HepG2 (cell line): ENCODE measurements around the gene CUL4A. TPM values are rescaled to one million over a fixed set of nuclear protein-coding genes. Genes with fewer than 3 reads are reported as not detected.

Source experiments
- KDM1A ChIP-seq: IDR thresholded peaks from 2 replicates; pipeline ENCODE4 v1.6.1; 2016; ENCODE audit warnings: missing compliant biosample characterization
- KMT2A ChIP-seq: sonication (generic); formaldehyde crosslinking; IDR thresholded peaks from 2 replicates; pipeline ENCODE4 v1.4.0; 2020; ENCODE audit warnings: missing genetic modification reagents
- NONO ChIP-seq, 2 experiments: fragments of 450-650 bp in 1 of 2; sonication (generic) in 1 of 2; formaldehyde crosslinking in 1 of 2; IDR thresholded peaks in 1 of 2; conservative IDR thresholded peaks in 1 of 2; 2 replicates each; pipeline versions ENCODE4 v1.6.1 to v1.8.0; 2017 to 2022; ENCODE audit warnings: mild to moderate bottlenecking in 1 of 2, missing genetic modification reagents in 1 of 2, moderate library complexity in 1 of 2
- NRL ChIP-seq: sonication (generic); formaldehyde crosslinking; IDR thresholded peaks from 2 replicates; pipeline ENCODE4 v1.5.0; 2020; ENCODE audit warnings: missing genetic modification reagents, mild to moderate bottlenecking, moderate library complexity, borderline replicate concordance
- PAX8 ChIP-seq: sonication (generic); formaldehyde crosslinking; IDR thresholded peaks from 2 replicates; pipeline ENCODE4 v1.8.0; 2022; ENCODE audit warnings: mild to moderate bottlenecking, missing genetic modification reagents, borderline replicate concordance
- RARA ChIP-seq: IDR thresholded peaks from 2 replicates; pipeline ENCODE4 v1.6.1; 2016; ENCODE audit warnings: missing genetic modification reagents, missing compliant biosample characterization
- RBM22 ChIP-seq: fragments of 200-400 bp; formaldehyde crosslinking; optimal IDR thresholded peaks from 2 replicates; pipeline ENCODE3; 2017; ENCODE audit warnings: mild to moderate bottlenecking, low read length, moderate library complexity
- SALL1 ChIP-seq: sonication (generic); formaldehyde crosslinking; IDR thresholded peaks from 2 replicates; pipeline ENCODE4 v1.8.0; 2022; ENCODE audit warnings: mild to moderate bottlenecking, missing genetic modification reagents
- ZNF256 ChIP-seq: sonication (generic); formaldehyde crosslinking; conservative IDR thresholded peaks from 2 replicates; pipeline ENCODE4 v1.4.0; 2020; ENCODE audit warnings: missing genetic modification reagents
- polyA plus RNA-seq, 8 experiments: library from polyadenylated mRNA; depleted of rRNA in 3 of 8; stranded (reverse) in 7 of 8; unstranded in 1 of 8; fragments of >200 nt; fragmentation: Illumina TruSeq in 4 of 8; extraction: Trizol in 4 of 8; gene quantifications; 2 replicates each; pipeline versions ENCODE4 v1.2.1 to v1.2.3, GENCODE V29; 2011 to 2016; ENCODE audit warnings: low read depth in 4 of 8, missing spikeins in 1 of 8, mixed read lengths in 1 of 8; ENCODE audit not compliant: insufficient read depth in 1 of 8
- total RNA-seq, 5 experiments: library from RNA; depleted of rRNA; stranded (reverse); fragments of >200 nt; fragmentation: Illumina TruSeq; extraction: Trizol; gene quantifications; 2 replicates each; pipeline ENCODE4 v1.2.3, GENCODE V29; 2016; ENCODE audit warnings: low read depth in 1 of 5
- TF ChIP-seq, protein P1 (sequence below): sonication (generic); formaldehyde crosslinking; IDR thresholded peaks from 2 replicates; pipeline ENCODE4 v1.4.0; 2020; ENCODE audit warnings: mild to moderate bottlenecking, missing genetic modification reagents
- TF ChIP-seq, protein P2 (sequence below): sonication (generic); formaldehyde crosslinking; IDR thresholded peaks from 2 replicates; pipeline ENCODE4 v1.8.1; 2023; ENCODE audit warnings: mild to moderate bottlenecking, missing genetic modification reagents
- TF ChIP-seq, protein P3 (sequence below): sonication (generic); formaldehyde crosslinking; IDR thresholded peaks from 2 replicates; pipeline ENCODE4 v1.4.0; 2020; ENCODE audit warnings: missing genetic modification reagents
- TF ChIP-seq, protein P4 (sequence below): sonication (generic); formaldehyde crosslinking; IDR thresholded peaks from 2 replicates; pipeline ENCODE4; 2020; ENCODE audit warnings: missing genetic modification reagents, mild to moderate bottlenecking, borderline replicate concordance
- TF ChIP-seq, protein P5 (sequence below): IDR thresholded peaks from 2 replicates; pipeline ENCODE4 v1.6.1; 2016

Gene CUL4A
- total and polyA plus RNA-seq, 2 of the 13 experiments (the other 11 are each of a cell fraction or from before 2014, with no cell fraction given), result 51.2 to 75.3 TPM

DNA sequence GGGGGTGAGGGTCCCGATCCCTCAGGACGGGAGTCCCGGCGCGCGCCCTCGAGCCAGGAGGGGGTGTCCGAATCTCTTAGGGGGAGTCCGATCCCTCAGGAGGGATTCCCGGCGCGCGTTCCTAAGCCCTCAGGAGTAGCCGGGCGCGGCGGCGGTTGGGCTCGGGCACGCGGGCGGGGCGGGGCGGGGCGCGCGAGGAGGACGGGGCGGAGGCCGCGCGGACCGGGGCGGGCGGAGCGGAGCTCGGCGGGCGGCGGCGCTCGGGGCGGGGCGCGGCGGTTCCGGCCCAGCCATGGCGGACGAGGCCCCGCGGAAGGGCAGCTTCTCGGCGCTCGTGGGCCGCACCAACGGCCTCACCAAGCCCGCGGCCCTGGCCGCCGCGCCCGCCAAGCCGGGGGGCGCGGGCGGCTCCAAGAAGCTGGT is at the start of gene CUL4A (continued):
- TF ChIP-seq, protein P1, sequence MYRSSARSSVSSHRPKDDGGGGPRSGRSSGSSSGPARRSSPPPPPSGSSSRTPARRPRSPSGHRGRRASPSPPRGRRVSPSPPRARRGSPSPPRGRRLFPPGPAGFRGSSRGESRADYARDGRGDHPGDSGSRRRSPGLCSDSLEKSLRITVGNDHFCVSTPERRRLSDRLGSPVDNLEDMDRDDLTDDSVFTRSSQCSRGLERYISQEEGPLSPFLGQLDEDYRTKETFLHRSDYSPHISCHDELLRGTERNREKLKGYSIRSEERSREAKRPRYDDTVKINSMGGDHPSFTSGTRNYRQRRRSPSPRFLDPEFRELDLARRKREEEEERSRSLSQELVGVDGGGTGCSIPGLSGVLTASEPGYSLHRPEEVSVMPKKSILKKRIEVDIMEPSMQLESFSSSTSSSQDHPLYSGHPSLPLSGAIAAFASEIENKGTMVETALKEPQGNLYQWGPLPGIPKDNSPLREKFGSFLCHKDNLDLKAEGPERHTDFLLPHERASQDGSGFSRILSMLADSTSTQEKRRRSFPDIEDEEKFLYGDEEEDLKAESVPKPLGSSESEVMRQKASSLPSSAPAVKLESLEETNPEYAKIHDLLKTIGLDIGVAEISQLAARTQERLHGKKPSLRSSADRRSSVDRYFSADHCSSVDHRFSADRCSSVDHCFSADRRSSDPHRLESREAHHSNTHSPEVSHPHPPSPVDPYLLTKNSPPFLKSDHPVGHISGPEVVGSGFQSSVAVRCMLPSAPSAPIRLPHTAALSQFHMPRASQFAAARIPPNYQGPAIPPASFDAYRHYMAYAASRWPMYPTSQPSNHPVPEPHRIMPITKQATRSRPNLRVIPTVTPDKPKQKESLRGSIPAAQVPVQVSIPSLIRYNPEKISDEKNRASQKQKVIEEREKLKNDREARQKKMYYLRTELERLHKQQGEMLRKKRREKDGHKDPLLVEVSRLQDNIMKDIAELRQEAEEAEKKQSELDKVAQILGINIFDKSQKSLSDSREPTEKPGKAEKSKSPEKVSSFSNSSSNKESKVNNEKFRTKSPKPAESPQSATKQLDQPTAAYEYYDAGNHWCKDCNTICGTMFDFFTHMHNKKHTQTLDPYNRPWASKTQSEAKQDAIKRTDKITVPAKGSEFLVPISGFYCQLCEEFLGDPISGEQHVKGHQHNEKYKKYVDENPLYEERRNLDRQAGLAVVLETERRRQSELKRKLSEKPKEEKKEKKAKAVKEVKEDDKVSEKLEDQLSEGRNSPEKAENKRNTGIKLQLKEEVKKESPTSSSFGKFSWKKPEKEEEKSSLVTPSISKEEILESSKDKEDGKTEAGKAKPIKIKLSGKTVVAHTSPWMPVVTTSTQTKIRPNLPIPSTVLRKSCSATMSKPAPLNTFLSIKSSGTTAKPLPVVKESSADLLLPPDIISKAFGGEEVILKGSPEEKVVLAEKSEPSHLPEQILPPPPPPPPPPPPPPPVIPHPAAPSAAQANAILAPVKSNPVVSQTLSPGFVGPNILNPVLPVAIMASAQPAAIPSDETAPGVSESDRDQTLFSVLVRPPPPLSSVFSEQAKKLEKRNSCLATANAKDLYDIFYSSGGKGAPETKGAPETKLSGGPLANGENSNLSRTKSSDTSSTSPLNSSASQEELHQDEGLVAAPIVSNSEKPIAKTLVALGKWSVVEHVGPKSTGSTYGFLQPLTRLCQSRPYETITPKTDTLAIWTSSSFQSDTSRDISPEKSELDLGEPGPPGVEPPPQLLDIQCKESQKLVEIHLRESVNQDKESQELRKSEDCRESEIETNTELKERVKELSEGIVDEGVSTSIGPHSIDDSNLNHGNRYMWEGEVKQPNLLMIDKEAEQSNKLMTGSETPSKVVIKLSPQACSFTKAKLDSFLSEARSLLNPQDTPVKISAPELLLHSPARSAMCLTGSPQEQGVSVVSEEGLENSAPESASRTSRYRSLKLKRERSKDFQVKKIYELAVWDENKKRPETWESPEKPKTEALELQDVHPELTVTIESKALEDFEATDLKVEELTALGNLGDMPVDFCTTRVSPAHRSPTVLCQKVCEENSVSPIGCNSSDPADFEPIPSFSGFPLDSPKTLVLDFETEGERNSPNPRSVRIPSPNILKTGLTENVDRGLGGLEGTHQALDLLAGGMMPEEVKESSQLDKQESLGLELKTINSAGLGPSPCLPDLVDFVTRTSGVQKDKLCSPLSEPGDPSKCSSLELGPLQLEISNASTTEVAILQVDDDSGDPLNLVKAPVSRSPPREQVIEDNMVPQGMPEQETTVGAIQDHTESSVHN (CRISPR knock-in tag), result no peak
- peak; percentile 2; the same call in 1 of the 2 replicates for TF ChIP-seq SALL1
- TF ChIP-seq, protein P2, sequence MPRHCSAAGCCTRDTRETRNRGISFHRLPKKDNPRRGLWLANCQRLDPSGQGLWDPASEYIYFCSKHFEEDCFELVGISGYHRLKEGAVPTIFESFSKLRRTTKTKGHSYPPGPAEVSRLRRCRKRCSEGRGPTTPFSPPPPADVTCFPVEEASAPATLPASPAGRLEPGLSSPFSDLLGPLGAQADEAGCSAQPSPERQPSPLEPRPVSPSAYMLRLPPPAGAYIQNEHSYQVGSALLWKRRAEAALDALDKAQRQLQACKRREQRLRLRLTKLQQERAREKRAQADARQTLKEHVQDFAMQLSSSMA (CRISPR knock-in tag), result no peak
- 0 out of 2 replicates have a peak, but pooled peaks have one; percentile 0 for TF ChIP-seq KMT2A
- TF ChIP-seq RBM22, result no peak
- 0 out of 2 replicates have a peak, but pooled peaks have one; percentile 55 for TF ChIP-seq PAX8 (CRISPR knock-in tag)
- no peak for TF ChIP-seq RARA (CRISPR knock-in tag)
- TF ChIP-seq, protein P3, sequence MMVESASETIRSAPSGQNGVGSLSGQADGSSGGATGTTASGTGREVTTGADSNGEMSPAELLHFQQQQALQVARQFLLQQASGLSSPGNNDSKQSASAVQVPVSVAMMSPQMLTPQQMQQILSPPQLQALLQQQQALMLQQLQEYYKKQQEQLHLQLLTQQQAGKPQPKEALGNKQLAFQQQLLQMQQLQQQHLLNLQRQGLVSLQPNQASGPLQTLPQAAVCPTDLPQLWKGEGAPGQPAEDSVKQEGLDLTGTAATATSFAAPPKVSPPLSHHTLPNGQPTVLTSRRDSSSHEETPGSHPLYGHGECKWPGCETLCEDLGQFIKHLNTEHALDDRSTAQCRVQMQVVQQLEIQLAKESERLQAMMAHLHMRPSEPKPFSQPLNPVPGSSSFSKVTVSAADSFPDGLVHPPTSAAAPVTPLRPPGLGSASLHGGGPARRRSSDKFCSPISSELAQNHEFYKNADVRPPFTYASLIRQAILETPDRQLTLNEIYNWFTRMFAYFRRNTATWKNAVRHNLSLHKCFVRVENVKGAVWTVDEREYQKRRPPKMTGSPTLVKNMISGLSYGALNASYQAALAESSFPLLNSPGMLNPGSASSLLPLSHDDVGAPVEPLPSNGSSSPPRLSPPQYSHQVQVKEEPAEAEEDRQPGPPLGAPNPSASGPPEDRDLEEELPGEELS, result no peak
- no peak for TF ChIP-seq ZNF256 (CRISPR knock-in tag)
- no peak for TF ChIP-seq NONO (IDR thresholded peaks at IDR 0.05)
- 0 out of 2 replicates have a peak, but pooled peaks have one; percentile 18 for TF ChIP-seq NONO (CRISPR knock-in tag; conservative IDR thresholded peaks at IDR 0.05)
- TF ChIP-seq, protein P4, sequence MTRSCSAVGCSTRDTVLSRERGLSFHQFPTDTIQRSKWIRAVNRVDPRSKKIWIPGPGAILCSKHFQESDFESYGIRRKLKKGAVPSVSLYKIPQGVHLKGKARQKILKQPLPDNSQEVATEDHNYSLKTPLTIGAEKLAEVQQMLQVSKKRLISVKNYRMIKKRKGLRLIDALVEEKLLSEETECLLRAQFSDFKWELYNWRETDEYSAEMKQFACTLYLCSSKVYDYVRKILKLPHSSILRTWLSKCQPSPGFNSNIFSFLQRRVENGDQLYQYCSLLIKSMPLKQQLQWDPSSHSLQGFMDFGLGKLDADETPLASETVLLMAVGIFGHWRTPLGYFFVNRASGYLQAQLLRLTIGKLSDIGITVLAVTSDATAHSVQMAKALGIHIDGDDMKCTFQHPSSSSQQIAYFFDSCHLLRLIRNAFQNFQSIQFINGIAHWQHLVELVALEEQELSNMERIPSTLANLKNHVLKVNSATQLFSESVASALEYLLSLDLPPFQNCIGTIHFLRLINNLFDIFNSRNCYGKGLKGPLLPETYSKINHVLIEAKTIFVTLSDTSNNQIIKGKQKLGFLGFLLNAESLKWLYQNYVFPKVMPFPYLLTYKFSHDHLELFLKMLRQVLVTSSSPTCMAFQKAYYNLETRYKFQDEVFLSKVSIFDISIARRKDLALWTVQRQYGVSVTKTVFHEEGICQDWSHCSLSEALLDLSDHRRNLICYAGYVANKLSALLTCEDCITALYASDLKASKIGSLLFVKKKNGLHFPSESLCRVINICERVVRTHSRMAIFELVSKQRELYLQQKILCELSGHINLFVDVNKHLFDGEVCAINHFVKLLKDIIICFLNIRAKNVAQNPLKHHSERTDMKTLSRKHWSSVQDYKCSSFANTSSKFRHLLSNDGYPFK, result no peak
- TF ChIP-seq, protein P5, sequence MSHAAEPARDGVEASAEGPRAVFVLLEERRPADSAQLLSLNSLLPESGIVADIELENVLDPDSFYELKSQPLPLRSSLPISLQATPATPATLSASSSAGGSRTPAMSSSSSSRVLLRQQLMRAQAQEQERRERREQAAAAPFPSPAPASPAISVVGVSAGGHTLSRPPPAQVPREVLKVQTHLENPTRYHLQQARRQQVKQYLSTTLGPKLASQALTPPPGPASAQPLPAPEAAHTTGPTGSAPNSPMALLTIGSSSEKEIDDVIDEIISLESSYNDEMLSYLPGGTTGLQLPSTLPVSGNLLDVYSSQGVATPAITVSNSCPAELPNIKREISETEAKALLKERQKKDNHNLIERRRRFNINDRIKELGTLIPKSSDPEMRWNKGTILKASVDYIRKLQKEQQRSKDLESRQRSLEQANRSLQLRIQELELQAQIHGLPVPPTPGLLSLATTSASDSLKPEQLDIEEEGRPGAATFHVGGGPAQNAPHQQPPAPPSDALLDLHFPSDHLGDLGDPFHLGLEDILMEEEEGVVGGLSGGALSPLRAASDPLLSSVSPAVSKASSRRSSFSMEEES, result no peak
- no peak for TF ChIP-seq NRL (CRISPR knock-in tag)
- TF ChIP-seq KDM1A (CRISPR knock-in tag), result no peak
